PC-9 (cell line): ENCODE data around the gene NUDT5. TPM values are rescaled to one million over a fixed set of nuclear protein-coding genes. Genes with fewer than 3 reads are reported as not detected.

Experiments
- BruUV-seq: library from RNA; stranded (reverse); fragments of 400-500 nt; replicated peaks from 2 replicates; lab custom pipeline; 2021; lab: Mats Ljungman, UMichigan
- CTCF ChIA-PET: fragments of 300-600 bp; sonication (Branson Sonifier 250); formaldehyde crosslinking; loops from one replicate; lab custom pipeline; 2022; ENCODE audit warnings: antibody characterized with exemption; lab: Charles Lee
- POLR2A ChIA-PET: fragments of 300-600 bp; sonication (Branson Sonifier 250); formaldehyde crosslinking; loops from one replicate; lab custom pipeline; 2022; ENCODE audit warnings: antibody characterized with exemption; ENCODE audit not compliant: unreplicated experiment; lab: Charles Lee
- DNase-seq, 2 experiments: peaks; one replicate each; pipeline versions ENCODE4 v3.0.0 to v3.0.0-alpha.2; 2015 to 2022; ENCODE audit warnings: mixed read lengths in 1 of 2
- H2AFZ ChIP-seq: fragments of 200-600 bp; sonication (generic); 2 replicates; pipeline ENCODE4 v1.8.1; 2017; ENCODE audit warnings: antibody characterized with exemption
- H3F3A ChIP-seq: fragments of 200-600 bp; sonication (generic); 2 replicates; pipeline ENCODE4 v1.8.1; 2017; ENCODE audit warnings: antibody characterized with exemption, mild to moderate bottlenecking, low read depth; ENCODE audit not compliant: insufficient read depth
- H3K27ac ChIP-seq: fragments of 200-600 bp; sonication (generic); 2 replicates; pipeline ENCODE4 v1.6.1; 2016; ENCODE audit warnings: mixed run types
- H3K27me3 ChIP-seq: fragments of 200-600 bp; sonication (generic); 2 replicates; pipeline ENCODE4 v1.6.1; 2016; ENCODE audit warnings: low read depth, mixed run types; ENCODE audit not compliant: insufficient read depth
- H3K36me3 ChIP-seq: fragments of 200-600 bp; sonication (generic); 2 replicates; pipeline ENCODE4 v1.6.1; 2016; ENCODE audit warnings: low read depth, mixed run types
- H3K4me1 ChIP-seq: fragments of 200-600 bp; sonication (generic); replicated peaks from 2 replicates; pipeline ENCODE4 v1.6.1; 2016; ENCODE audit warnings: mixed run types; ENCODE audit not compliant: insufficient read depth
- H3K4me2 ChIP-seq: fragments of 200-600 bp; sonication (generic); 2 replicates; pipeline ENCODE4 v1.6.1; 2017; ENCODE audit warnings: mixed run types
- H3K4me3 ChIP-seq: fragments of 200-600 bp; sonication (generic); 2 replicates; pipeline ENCODE4 v1.6.1; 2016; ENCODE audit warnings: mixed run types
- H3K79me2 ChIP-seq: fragments of 200-600 bp; sonication (generic); 2 replicates; pipeline ENCODE4 v1.6.1; 2017; ENCODE audit warnings: low read depth, mixed run types
- H3K9me2 ChIP-seq: fragments of 200-600 bp; sonication (generic); 2 replicates; pipeline ENCODE4 v1.8.1; 2017; ENCODE audit warnings: mild to moderate bottlenecking; ENCODE audit not compliant: insufficient read depth
- H3K9me3 ChIP-seq: fragments of 200-600 bp; sonication (generic); 2 replicates; pipeline ENCODE4 v1.8.1; 2016; ENCODE audit warnings: low read depth; ENCODE audit not compliant: insufficient read depth
- H4K20me1 ChIP-seq: fragments of 200-600 bp; sonication (generic); 2 replicates; pipeline ENCODE4 v1.8.1; 2017; ENCODE audit not compliant: insufficient read depth
- CTCF ChIP-seq: fragments of 200-600 bp; sonication (generic); conservative IDR thresholded peaks from 2 replicates; pipeline ENCODE4 v1.6.1; 2017; ENCODE audit warnings: mixed run types, antibody characterized with exemption, mild to moderate bottlenecking, moderate library complexity
- EZH2 ChIP-seq: fragments of 200-600 bp; sonication (generic); IDR thresholded peaks from 2 replicates; pipeline ENCODE4 v1.8.0; 2017; ENCODE audit warnings: antibody characterized with exemption, low read depth
- intact Hi-C: fragments of 100-400 bp; cut with micrococcal nuclease; formaldehyde crosslinking; loops from one replicate; pipeline ENCODE4 v1.10.0; 2022; ENCODE audit not compliant: unreplicated experiment
- total RNA-seq: library from RNA; stranded (reverse); gene quantifications from 2 replicates; pipeline ENCODE4 v1.2.3, GENCODE V29; 2021

Gene NUDT5
- total RNA-seq, 1 experiment from 2014 or later: 82.0 TPM

GRCh38 chr10:12212454-12212853 lies 16.8 kb upstream of the NUDT5 start:
- BruUV-seq: no TSS peak
- Histone ChIP-seq H3K9me3 (no peaks in the 10 kb centered on the region), H3F3A (peaks cover 5% of the 10 kb centered on the region; the same call in 1 of the 2 replicates), H3K36me3 (peaks cover 16% of the 10 kb centered on the region; the same call in 1 of the 2 replicates), H3K4me1 (no peaks in the 10 kb centered on the region), H4K20me1 (peaks cover 6% of the 10 kb centered on the region), H3K4me2 (no peak overlapping the region), H3K9me2 (no peaks in the 10 kb centered on the region), H3K27me3 (no peaks in the 10 kb centered on the region), H3K4me3 (no peak overlapping the region), H3K79me2 (0 out of 2 replicates have a peak, but pooled peaks cover 4% of the 10 kb centered on the region), H3K27ac (no peak overlapping the region), H2AFZ (no peak overlapping the region)
- intact Hi-C loops: loop anchor here (5.0 kb wide), 1 partner anchor 445 kb away; no protein-coding TSS in a partner anchor
- DNase-seq: no peak
- TF ChIP-seq CTCF (no peak), EZH2 (no peak)
- ChIA-PET POLR2A (no interaction called here), CTCF (no interaction called here)

- no peak overlapping the region for H2AFZ ChIP-seq
- DNase-seq: no peak
- CTCF ChIA-PET: no interaction called here
- H3K79me2 ChIP-seq: peaks cover 11% of the 10 kb centered on the region; the same call in 1 of the 2 replicates
- no TSS peak for BruUV-seq
- no peaks in the 10 kb centered on the region for H3K27me3 ChIP-seq
- H3F3A ChIP-seq: no peaks in the 10 kb centered on the region
- H3K4me1 ChIP-seq: no peaks in the 10 kb centered on the region
- H3K27ac ChIP-seq: no peak overlapping the region
- no peaks in the 10 kb centered on the region for H3K9me2 ChIP-seq
- intact Hi-C loops: no loop called here
- H3K36me3 ChIP-seq: no peaks in the 10 kb centered on the region
- H3K9me3 ChIP-seq: no peaks in the 10 kb centered on the region
- POLR2A ChIA-PET: no interaction called here
- TF ChIP-seq CTCF (no peak), EZH2 (no peak)
- peaks cover 15% of the 10 kb centered on the region for H4K20me1 ChIP-seq
- no peak overlapping the region for H3K4me2 ChIP-seq
- no peak overlapping the region for H3K4me3 ChIP-seq
Observed at GRCh38 chr10:12208460-12208859, 12.8 kb upstream of the NUDT5 start.

- ChIA-PET CTCF (no interaction called here), POLR2A (no interaction called here)
- H3K27me3 ChIP-seq: no peaks in the 10 kb centered on the region
- H3K9me3 ChIP-seq: no peaks in the 10 kb centered on the region
- DNase-seq: no peak
- H3F3A ChIP-seq: no peaks in the 10 kb centered on the region
- BruUV-seq: no TSS peak
- no peaks in the 10 kb centered on the region for H3K4me1 ChIP-seq
- intact Hi-C loops: no loop called here
- H3K27ac ChIP-seq: no peak overlapping the region
- H3K9me2 ChIP-seq: no peaks in the 10 kb centered on the region
- no peak overlapping the region for H3K4me2 ChIP-seq
- TF ChIP-seq CTCF (no peak), EZH2 (no peak)
- H3K4me3 ChIP-seq: no peak overlapping the region
- no peak overlapping the region for H2AFZ ChIP-seq
- no peaks in the 10 kb centered on the region for H3K36me3 ChIP-seq
- peaks cover 16% of the 10 kb centered on the region for H4K20me1 ChIP-seq
- H3K79me2 ChIP-seq: peaks cover 11% of the 10 kb centered on the region; the same call in 1 of the 2 replicates
Observed at GRCh38 chr10:12207114-12207513, 11.4 kb upstream of the NUDT5 start.
